Mammary epithelial cell (primary cell): ENCODE results near the gene MIB2.

Experiments used
- EZH2 ChIP-seq: IDR thresholded peaks from 2 replicates; pipeline ENCODE4 v1.6.1; 2012; ENCODE audit warnings: low read length, inconsistent platforms, borderline replicate concordance
- TF ChIP-seq, protein P1 (sequence below), 2 donors: IDR thresholded peaks in 1 of 2; conservative IDR thresholded peaks in 1 of 2; 2 replicates each; pipeline ENCODE4 v1.5.1; 2011 to 2012; ENCODE audit warnings: inconsistent platforms in 2 of 2, low read length in 2 of 2, mild to moderate bottlenecking in 2 of 2, control low read depth in 1 of 2, low read depth in 1 of 2; ENCODE audit not compliant: insufficient read depth in 1 of 2; ENCODE audit errors: extremely low read depth in 1 of 2

DNA sequence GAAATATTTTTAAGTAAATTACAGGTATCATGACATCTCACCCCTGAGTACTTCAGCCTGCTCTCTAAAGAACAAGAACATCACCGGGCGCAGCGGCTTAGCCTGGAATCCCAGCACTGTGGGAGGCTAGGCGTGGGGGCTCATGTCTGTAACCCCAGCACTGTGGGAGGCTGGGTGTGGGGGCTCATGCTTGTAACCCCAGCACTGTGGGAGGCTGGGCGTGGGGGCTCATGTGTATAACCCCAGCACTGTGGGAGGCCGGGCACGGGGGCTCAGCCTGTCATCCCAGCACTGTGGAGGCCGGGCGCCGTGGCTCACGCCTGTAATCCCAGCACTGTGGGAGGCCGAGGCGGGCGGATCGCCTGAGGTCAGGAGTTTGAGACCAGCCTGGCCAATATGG lies 51.2 kb downstream of the MIB2 start:
- TF ChIP-seq, protein P1, sequence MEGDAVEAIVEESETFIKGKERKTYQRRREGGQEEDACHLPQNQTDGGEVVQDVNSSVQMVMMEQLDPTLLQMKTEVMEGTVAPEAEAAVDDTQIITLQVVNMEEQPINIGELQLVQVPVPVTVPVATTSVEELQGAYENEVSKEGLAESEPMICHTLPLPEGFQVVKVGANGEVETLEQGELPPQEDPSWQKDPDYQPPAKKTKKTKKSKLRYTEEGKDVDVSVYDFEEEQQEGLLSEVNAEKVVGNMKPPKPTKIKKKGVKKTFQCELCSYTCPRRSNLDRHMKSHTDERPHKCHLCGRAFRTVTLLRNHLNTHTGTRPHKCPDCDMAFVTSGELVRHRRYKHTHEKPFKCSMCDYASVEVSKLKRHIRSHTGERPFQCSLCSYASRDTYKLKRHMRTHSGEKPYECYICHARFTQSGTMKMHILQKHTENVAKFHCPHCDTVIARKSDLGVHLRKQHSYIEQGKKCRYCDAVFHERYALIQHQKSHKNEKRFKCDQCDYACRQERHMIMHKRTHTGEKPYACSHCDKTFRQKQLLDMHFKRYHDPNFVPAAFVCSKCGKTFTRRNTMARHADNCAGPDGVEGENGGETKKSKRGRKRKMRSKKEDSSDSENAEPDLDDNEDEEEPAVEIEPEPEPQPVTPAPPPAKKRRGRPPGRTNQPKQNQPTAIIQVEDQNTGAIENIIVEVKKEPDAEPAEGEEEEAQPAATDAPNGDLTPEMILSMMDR (conservative IDR thresholded peaks at IDR 0.05 in 1 of 2, IDR thresholded peaks at IDR 0.05 in 1 of 2; ENCODE audit: extremely low read depth in 1 of 2, insufficient read depth in 1 of 2, low read depth in 1 of 2, low read length in 2 of 2), result no peak
- no peak for TF ChIP-seq EZH2
